ENCODE results near the gene FUT9. TPM values are rescaled to one million over a fixed set of nuclear protein-coding genes. Genes with fewer than 3 reads are reported as not detected.

The FUT9 gene
- total and polyA plus RNA-seq, 2 of the 8 experiments (the other 6 are each of a cell fraction or from before 2014, with no cell fraction given): 0.85 to 4.9 TPM

- TF ChIP-seq CTBP2 (IDR thresholded peaks at IDR 0.05; ENCODE audit: borderline replicate concordance, insufficient read depth, insufficient read length, low read length) (no peak), RBBP5 (IDR thresholded peaks at IDR 0.05; ENCODE audit: borderline replicate concordance, low read depth, low read length) (peak; percentile 83; the same call in 1 of the 2 replicates), SP1 (IDR thresholded peaks at IDR 0.05; ENCODE audit: low read depth, low read length) (no peak), RXRA (IDR thresholded peaks at IDR 0.05; ENCODE audit: insufficient read depth, low read depth, low read length) (no peak), CHD2 (IDR thresholded peaks at IDR 0.05; ENCODE audit: low read length) (no peak)
Observed at GRCh38 chr6:96015518-96016333, at the start of gene FUT9 (continued).
